ENCODE measurements around the gene ATXN7L1. TPM values are rescaled to one million over a fixed set of nuclear protein-coding genes. Genes with fewer than 3 reads are reported as not detected.

ATXN7L1 gene
- total RNA-seq, 1 experiment from 2014 or later: 38.5 TPM

- TF ChIP-seq USF2 (CRISPR knock-in tag; IDR thresholded peaks at IDR 0.05) (no peak), ZNF281 (CRISPR knock-in tag; IDR thresholded peaks at IDR 0.05) (no peak), STAT6 (CRISPR knock-in tag; conservative IDR thresholded peaks at IDR 0.05; ENCODE audit: low read depth) (no peak), TCF7 (CRISPR knock-in tag; IDR thresholded peaks at IDR 0.05; ENCODE audit: low read depth) (no peak), ZNF671 (CRISPR knock-in tag; IDR thresholded peaks at IDR 0.05) (no peak)
Measured at GRCh38 chr7:105854498-105854897, 21.9 kb downstream of the ATXN7L1 start (continued).

GRCh38 chr7:105853931-105854419 is 22.4 kb downstream of the ATXN7L1 start:
- POLR2A ChIA-PET: interaction anchor here (0.6 kb wide), 2 partner anchors 40 to 42 kb away, joined by 4 read pairs; no protein-coding TSS in a partner anchor
- peak; percentile 6 for ATAC-seq
- Mint-ChIP-seq H3K4me3 (no peak overlapping the region), H3K4me1 (peaks cover 61% of the 10 kb centered on the region), H3K27ac (0 out of 2 replicates have a peak overlapping the region, but pooled peaks have one; percentile 24), H3K36me3 (peaks cover 6% of the 10 kb centered on the region; the same call in 1 of the 2 replicates), H3K9me3 (no peaks in the 10 kb centered on the region), H3K27me3 (ENCODE audit: low read depth) (no peaks in the 10 kb centered on the region)
- TF ChIP-seq NR2C2 (CRISPR knock-in tag; IDR thresholded peaks at IDR 0.05) (no peak), CREM (CRISPR knock-in tag; IDR thresholded peaks at IDR 0.05) (no peak)
- DNase-seq (ENCODE audit: low spot score): peak; percentile 33
- CTCF ChIA-PET: interaction anchor here (1.9 kb wide), 1 partner anchor 23 kb away, joined by 11 read pairs; the partner anchor contains the start of gene ATXN7L1

GRCh38 chr7:105851064-105851463 is 25.3 kb downstream of the ATXN7L1 start:
- Mint-ChIP-seq H3K27me3 (ENCODE audit: low read depth) (no peaks in the 10 kb centered on the region), H3K9me3 (no peaks in the 10 kb centered on the region), H3K36me3 (peaks cover 12% of the 10 kb centered on the region; the same call in 1 of the 2 replicates), H3K4me3 (no peak overlapping the region), H3K27ac (peak overlapping the region; percentile 76), H3K4me1 (peaks cover 65% of the 10 kb centered on the region)
- no peak for ATAC-seq
- DNase-seq (ENCODE audit: low spot score): no peak
- TF ChIP-seq NR2C2 (CRISPR knock-in tag; IDR thresholded peaks at IDR 0.05): no peak
- TF ChIP-seq ESRRA (CRISPR knock-in tag; IDR thresholded peaks at IDR 0.05; ENCODE audit: borderline replicate concordance): no peak
- TF ChIP-seq IRF1 (CRISPR knock-in tag; IDR thresholded peaks at IDR 0.05): no peak
- no peak for TF ChIP-seq ZNF281 (CRISPR knock-in tag; IDR thresholded peaks at IDR 0.05)
- no peak for TF ChIP-seq ZNF671 (CRISPR knock-in tag; IDR thresholded peaks at IDR 0.05)
- ChIA-PET CTCF (interaction anchor here (1.0 to 2.5 kb wide), 3 partner anchors 78 to 86 kb away, joined by 3 to 16 read pairs (median 3); no protein-coding TSS in a partner anchor), POLR2A (interaction anchor here (0.8 to 1.1 kb wide), 2 partner anchors 13 to 45 kb away, joined by 3 read pairs; no protein-coding TSS in a partner anchor)
